SU-DHL-6 (cell line): ENCODE data around the gene ZNF639.

Source experiments
- EZH2phosphoT487 ChIP-seq: fragments of 200-600 bp; sonication (generic), shearing (Covaris generic); conservative IDR thresholded peaks from 2 replicates; pipeline ENCODE4 v1.6.1; 2018; ENCODE audit warnings: mild to moderate bottlenecking, antibody characterized with exemption, low read length, moderate library complexity, mixed read lengths
- TF ChIP-seq, protein P1 (sequence below): fragments of 200-600 bp; sonication (generic); IDR thresholded peaks from one replicate; pipeline ENCODE4 v1.5.1; 2017; ENCODE audit warnings: antibody characterized with exemption, mild to moderate bottlenecking, low read length, moderate library complexity; ENCODE audit not compliant: insufficient read depth, poor library complexity, severe bottlenecking

DNA sequence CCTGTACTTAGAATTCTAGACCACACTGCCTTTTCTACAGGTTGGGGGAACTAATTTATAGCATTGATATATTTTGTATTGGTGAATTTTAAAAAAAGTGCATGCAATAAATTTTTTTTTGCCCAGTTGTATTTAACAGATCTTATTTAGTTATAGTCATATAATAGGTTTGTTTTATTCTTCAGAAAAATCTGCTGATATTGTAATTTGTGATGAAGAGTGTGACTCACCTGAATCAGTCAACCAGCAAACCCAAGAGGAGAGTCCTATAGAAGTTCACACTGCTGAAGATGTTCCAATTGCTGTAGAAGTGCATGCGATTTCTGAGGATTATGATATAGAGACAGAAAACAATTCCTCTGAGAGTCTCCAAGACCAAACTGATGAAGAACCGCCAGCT lies 10.3 kb downstream of the ZNF639 start:
- TF ChIP-seq, protein P1, sequence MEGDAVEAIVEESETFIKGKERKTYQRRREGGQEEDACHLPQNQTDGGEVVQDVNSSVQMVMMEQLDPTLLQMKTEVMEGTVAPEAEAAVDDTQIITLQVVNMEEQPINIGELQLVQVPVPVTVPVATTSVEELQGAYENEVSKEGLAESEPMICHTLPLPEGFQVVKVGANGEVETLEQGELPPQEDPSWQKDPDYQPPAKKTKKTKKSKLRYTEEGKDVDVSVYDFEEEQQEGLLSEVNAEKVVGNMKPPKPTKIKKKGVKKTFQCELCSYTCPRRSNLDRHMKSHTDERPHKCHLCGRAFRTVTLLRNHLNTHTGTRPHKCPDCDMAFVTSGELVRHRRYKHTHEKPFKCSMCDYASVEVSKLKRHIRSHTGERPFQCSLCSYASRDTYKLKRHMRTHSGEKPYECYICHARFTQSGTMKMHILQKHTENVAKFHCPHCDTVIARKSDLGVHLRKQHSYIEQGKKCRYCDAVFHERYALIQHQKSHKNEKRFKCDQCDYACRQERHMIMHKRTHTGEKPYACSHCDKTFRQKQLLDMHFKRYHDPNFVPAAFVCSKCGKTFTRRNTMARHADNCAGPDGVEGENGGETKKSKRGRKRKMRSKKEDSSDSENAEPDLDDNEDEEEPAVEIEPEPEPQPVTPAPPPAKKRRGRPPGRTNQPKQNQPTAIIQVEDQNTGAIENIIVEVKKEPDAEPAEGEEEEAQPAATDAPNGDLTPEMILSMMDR = no peak
- TF ChIP-seq EZH2phosphoT487 = no peak
